ENCODE data around the gene PPP2R1A.

PPP2R1A gene

GRCh38 chr19:52221031-52221430, 31.2 kb downstream of the PPP2R1A start:
- Histone ChIP-seq H3K4me3 (ENCODE audit: insufficient read depth, low read depth, low read length) (no peak overlapping the region), H3K36me3 (ENCODE audit: control insufficient read depth, insufficient read depth, low read length) (peaks cover 81% of the 10 kb centered on the region), H3K27me3 (ENCODE audit: control insufficient read depth, insufficient read depth, low read length, poor library complexity, severe bottlenecking) (no peaks in the 10 kb centered on the region), H3K27ac (ENCODE audit: insufficient read depth, low read depth, low read length, poor library complexity, severe bottlenecking) (no peak overlapping the region), H3K9me3 (ENCODE audit: control insufficient read depth, low read length) (no peaks in the 10 kb centered on the region), H3K4me1 (ENCODE audit: control insufficient read depth, insufficient read depth, low read length) (no peaks in the 10 kb centered on the region)
- WGBS, 2 experiments: 97 to 98% methylated on average over 6 of the region's 6 CpGs

DNA sequence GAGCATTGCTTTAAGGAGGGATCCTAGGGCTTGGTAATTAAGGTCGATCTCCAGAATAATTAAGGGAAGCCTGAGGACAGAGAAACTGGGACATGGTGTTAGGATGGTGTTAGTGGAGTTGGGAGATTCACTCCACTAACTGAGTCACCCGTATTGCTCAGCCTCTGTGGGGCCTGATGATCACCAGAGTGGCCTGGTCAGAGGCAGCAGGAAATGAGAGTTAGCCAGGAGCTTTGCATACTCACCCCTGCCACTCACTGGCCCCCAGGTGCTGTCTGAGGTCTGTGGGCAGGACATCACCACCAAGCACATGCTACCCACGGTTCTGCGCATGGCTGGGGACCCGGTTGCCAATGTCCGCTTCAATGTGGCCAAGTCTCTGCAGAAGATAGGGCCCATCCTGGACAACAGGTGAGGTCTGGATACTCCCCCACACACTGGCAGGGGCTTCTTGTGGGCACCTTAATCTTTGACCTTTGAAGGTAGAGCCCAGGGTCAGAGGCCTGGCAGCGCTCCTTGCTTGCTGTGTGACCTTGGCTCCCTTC, 32.1 kb downstream of the PPP2R1A start:
- Histone ChIP-seq H3K36me3 (ENCODE audit: control insufficient read depth, insufficient read depth, low read length) (peaks cover 82% of the 10 kb centered on the region), H3K4me1 (ENCODE audit: control insufficient read depth, insufficient read depth, low read length) (no peaks in the 10 kb centered on the region), H3K27me3 (ENCODE audit: control insufficient read depth, insufficient read depth, low read length, poor library complexity, severe bottlenecking) (no peaks in the 10 kb centered on the region), H3K27ac (ENCODE audit: insufficient read depth, low read depth, low read length, poor library complexity, severe bottlenecking) (no peak overlapping the region), H3K9me3 (ENCODE audit: control insufficient read depth, low read length) (no peaks in the 10 kb centered on the region), H3K4me3 (ENCODE audit: insufficient read depth, low read depth, low read length) (no peak overlapping the region)
- 93 to 97% methylated on average over 7 of the region's 7 CpGs for WGBS, 2 experiments

GRCh38 chr19:52224211-52224610, 34.4 kb downstream of the PPP2R1A start:
- Histone ChIP-seq H3K36me3 (ENCODE audit: control insufficient read depth, insufficient read depth, low read length) (peaks cover 74% of the 10 kb centered on the region), H3K27me3 (ENCODE audit: control insufficient read depth, insufficient read depth, low read length, poor library complexity, severe bottlenecking) (no peaks in the 10 kb centered on the region), H3K9me3 (ENCODE audit: control insufficient read depth, low read length) (no peaks in the 10 kb centered on the region), H3K4me1 (ENCODE audit: control insufficient read depth, insufficient read depth, low read length) (no peaks in the 10 kb centered on the region), H3K4me3 (ENCODE audit: insufficient read depth, low read depth, low read length) (no peak overlapping the region), H3K27ac (ENCODE audit: insufficient read depth, low read depth, low read length, poor library complexity, severe bottlenecking) (no peak overlapping the region)
- 89 to 95% methylated on average over 5 of the region's 5 CpGs for WGBS, 2 experiments

GRCh38 chr19:52226652-52227051, 36.8 kb downstream of the PPP2R1A start:
- Histone ChIP-seq H3K27me3 (ENCODE audit: control insufficient read depth, insufficient read depth, low read length, poor library complexity, severe bottlenecking) (no peaks in the 10 kb centered on the region), H3K36me3 (ENCODE audit: control insufficient read depth, insufficient read depth, low read length) (peaks cover 51% of the 10 kb centered on the region), H3K9me3 (ENCODE audit: control insufficient read depth, low read length) (no peaks in the 10 kb centered on the region), H3K4me1 (ENCODE audit: control insufficient read depth, insufficient read depth, low read length) (no peaks in the 10 kb centered on the region), H3K4me3 (ENCODE audit: insufficient read depth, low read depth, low read length) (no peak overlapping the region), H3K27ac (ENCODE audit: insufficient read depth, low read depth, low read length, poor library complexity, severe bottlenecking) (no peak overlapping the region)
- WGBS, 2 experiments: 95 to 97% methylated on average over 4 of the region's 4 CpGs

DNA sequence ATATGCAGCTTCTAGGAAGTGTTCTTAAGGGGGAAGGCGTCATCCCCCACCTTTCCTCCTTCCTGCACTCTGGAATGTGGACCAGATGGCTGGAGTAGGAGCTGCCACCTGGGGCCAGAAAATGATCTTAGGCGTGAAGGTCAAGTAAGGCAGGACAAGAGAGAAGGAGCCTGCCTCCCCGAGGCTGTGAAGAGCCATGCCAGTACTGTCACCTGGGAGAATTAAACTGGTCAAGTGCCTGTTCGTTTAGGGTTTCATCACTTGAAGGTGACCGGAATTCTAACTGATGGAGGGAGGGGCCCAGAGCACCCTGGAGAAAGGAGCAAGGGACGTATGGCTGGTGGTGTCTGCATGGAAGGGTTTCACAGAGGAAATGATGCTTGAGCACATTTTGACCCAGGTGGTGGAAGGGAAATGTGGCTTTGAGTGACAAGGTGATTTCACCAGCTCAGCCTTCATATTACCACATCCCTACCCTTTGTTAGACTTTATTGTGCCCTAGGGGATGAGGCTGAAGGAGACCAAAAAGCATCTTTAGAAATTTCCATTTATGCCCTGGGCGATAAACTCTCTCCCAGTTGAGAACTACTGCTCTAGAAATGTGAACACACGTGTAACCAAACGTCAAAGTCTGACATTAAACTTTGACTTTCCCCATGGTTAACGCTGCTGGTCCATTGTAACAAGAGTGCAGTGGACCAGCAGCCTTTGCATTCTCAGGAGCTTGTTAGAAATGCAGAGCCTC, 37.5 kb downstream of the PPP2R1A start:
- Histone ChIP-seq H3K27ac (ENCODE audit: insufficient read depth, low read depth, low read length, poor library complexity, severe bottlenecking) (no peak overlapping the region), H3K36me3 (ENCODE audit: control insufficient read depth, insufficient read depth, low read length) (peaks cover 44% of the 10 kb centered on the region), H3K9me3 (ENCODE audit: control insufficient read depth, low read length) (no peaks in the 10 kb centered on the region), H3K4me1 (ENCODE audit: control insufficient read depth, insufficient read depth, low read length) (no peaks in the 10 kb centered on the region), H3K27me3 (ENCODE audit: control insufficient read depth, insufficient read depth, low read length, poor library complexity, severe bottlenecking) (no peaks in the 10 kb centered on the region), H3K4me3 (ENCODE audit: insufficient read depth, low read depth, low read length) (no peak overlapping the region)
- WGBS, 2 experiments: 93 to 94% methylated on average over 10 of the region's 10 CpGs

- no peak overlapping the region for H3K27ac ChIP-seq (ENCODE audit: insufficient read depth, low read depth, low read length, poor library complexity, severe bottlenecking)
- WGBS, 2 experiments: 94 to 95% methylated on average over 5 of the region's 5 CpGs
- no peak overlapping the region for H3K4me3 ChIP-seq (ENCODE audit: insufficient read depth, low read depth, low read length)
- H3K9me3 ChIP-seq (ENCODE audit: control insufficient read depth, low read length): no peaks in the 10 kb centered on the region
- H3K27me3 ChIP-seq (ENCODE audit: control insufficient read depth, insufficient read depth, low read length, poor library complexity, severe bottlenecking): no peaks in the 10 kb centered on the region
- H3K4me1 ChIP-seq (ENCODE audit: control insufficient read depth, insufficient read depth, low read length): no peaks in the 10 kb centered on the region
- peaks cover 37% of the 10 kb centered on the region for H3K36me3 ChIP-seq (ENCODE audit: control insufficient read depth, insufficient read depth, low read length)
These were observed 38.1 kb downstream of the PPP2R1A start for GRCh38 chr19:52227980-52228379.

DNA sequence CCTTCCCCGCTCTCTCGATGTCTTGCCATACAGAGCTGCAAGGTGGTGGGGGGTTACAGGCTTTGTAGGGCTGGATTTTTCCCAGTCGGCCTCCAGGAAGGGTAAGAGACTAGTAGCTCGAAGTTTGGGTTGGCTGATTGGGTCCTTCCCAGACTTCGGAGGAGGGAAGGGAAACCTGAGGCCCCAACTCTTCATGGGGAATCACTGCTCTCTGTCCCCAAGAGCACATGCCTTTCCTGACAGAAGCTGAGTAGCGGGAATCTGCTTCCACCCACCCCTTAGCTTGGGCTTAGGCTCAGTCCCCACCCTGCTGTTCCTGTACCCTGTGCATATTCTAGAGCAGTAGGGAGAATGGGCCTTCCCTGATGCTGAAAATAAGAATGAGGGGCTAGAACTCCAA, 39.7 kb downstream of the PPP2R1A start:
- Histone ChIP-seq H3K27me3 (ENCODE audit: control insufficient read depth, insufficient read depth, low read length, poor library complexity, severe bottlenecking) (no peaks in the 10 kb centered on the region), H3K9me3 (ENCODE audit: control insufficient read depth, low read length) (no peaks in the 10 kb centered on the region), H3K27ac (ENCODE audit: insufficient read depth, low read depth, low read length, poor library complexity, severe bottlenecking) (no peak overlapping the region), H3K4me1 (ENCODE audit: control insufficient read depth, insufficient read depth, low read length) (no peaks in the 10 kb centered on the region), H3K4me3 (ENCODE audit: insufficient read depth, low read depth, low read length) (no peak overlapping the region), H3K36me3 (ENCODE audit: control insufficient read depth, insufficient read depth, low read length) (peaks cover 22% of the 10 kb centered on the region)
- WGBS, 2 experiments: 95 to 96% methylated on average over 6 of the region's 6 CpGs

GRCh38 chr19:52230685-52231084, 40.8 kb downstream of the PPP2R1A start:
- Histone ChIP-seq H3K4me1 (ENCODE audit: control insufficient read depth, insufficient read depth, low read length) (no peaks in the 10 kb centered on the region), H3K27ac (ENCODE audit: insufficient read depth, low read depth, low read length, poor library complexity, severe bottlenecking) (no peak overlapping the region)
- 94 to 97% methylated on average over 1 of the region's 1 CpG for WGBS, 2 experiments

GRCh38 chr19:52231154-52231910, 41.5 kb downstream of the PPP2R1A start:
- WGBS, 2 experiments: 85 to 89% methylated on average over 3 of the region's 3 CpGs
- Histone ChIP-seq H3K27me3 (ENCODE audit: control insufficient read depth, insufficient read depth, low read length, poor library complexity, severe bottlenecking) (no peaks in the 10 kb centered on the region), H3K4me3 (ENCODE audit: insufficient read depth, low read depth, low read length) (no peak overlapping the region), H3K4me1 (ENCODE audit: control insufficient read depth, insufficient read depth, low read length) (no peaks in the 10 kb centered on the region), H3K36me3 (ENCODE audit: control insufficient read depth, insufficient read depth, low read length) (peaks cover 10% of the 10 kb centered on the region), H3K9me3 (ENCODE audit: control insufficient read depth, low read length) (no peaks in the 10 kb centered on the region), H3K27ac (ENCODE audit: insufficient read depth, low read depth, low read length, poor library complexity, severe bottlenecking) (no peak overlapping the region)

More at GRCh38 chr19:52230685-52231084, 40.8 kb downstream of the PPP2R1A start:
- no peaks in the 10 kb centered on the region for H3K27me3 ChIP-seq (ENCODE audit: control insufficient read depth, insufficient read depth, low read length, poor library complexity, severe bottlenecking)
- no peaks in the 10 kb centered on the region for H3K9me3 ChIP-seq (ENCODE audit: control insufficient read depth, low read length)
- H3K36me3 ChIP-seq (ENCODE audit: control insufficient read depth, insufficient read depth, low read length): peaks cover 17% of the 10 kb centered on the region
- no peak overlapping the region for H3K4me3 ChIP-seq (ENCODE audit: insufficient read depth, low read depth, low read length)

- no peaks in the 10 kb centered on the region for H3K4me1 ChIP-seq (ENCODE audit: control insufficient read depth, insufficient read depth, low read length)
- no peaks in the 10 kb centered on the region for H3K27me3 ChIP-seq (ENCODE audit: control insufficient read depth, insufficient read depth, low read length, poor library complexity, severe bottlenecking)
- 95 to 100% methylated on average over 1 to 2 of the region's 2 CpGs for WGBS, 2 experiments
- H3K27ac ChIP-seq (ENCODE audit: insufficient read depth, low read depth, low read length, poor library complexity, severe bottlenecking): no peak overlapping the region
- no peaks in the 10 kb centered on the region for H3K36me3 ChIP-seq (ENCODE audit: control insufficient read depth, insufficient read depth, low read length)
- H3K4me3 ChIP-seq (ENCODE audit: insufficient read depth, low read depth, low read length): no peak overlapping the region
- H3K9me3 ChIP-seq (ENCODE audit: control insufficient read depth, low read length): no peaks in the 10 kb centered on the region
These were observed 44.6 kb downstream of the PPP2R1A start for GRCh38 chr19:52234406-52234805.
